Psoas muscle (tissue), 8 donors: ENCODE results near the gene PLEKHA1. TPM values are rescaled to one million over a fixed set of nuclear protein-coding genes. Genes with fewer than 3 reads are reported as not detected.

ENCODE experiments used
- ATAC-seq, 4 donors: fragments of 200-7000 bp; cut with Tn5 transposase; one replicate each; pipeline ENCODE4 v1.9.1; 2020; ENCODE audit warnings: moderate library complexity in 3 of 4, mild to moderate bottlenecking in 2 of 4
- DNase-seq, 2 donors: peaks; one replicate each; pipeline ENCODE4 v3.0.0-alpha.2; 2020
- H3K27ac ChIP-seq: fragments of 200-600 bp; one replicate; pipeline ENCODE4 v1.8.0; 2022
- H3K27me3 ChIP-seq, 3 donors: fragments of 200-600 bp in 1 of 3; one replicate each; pipeline versions ENCODE4 v1.6.1 to v1.8.0; 2013 to 2022; ENCODE audit warnings: low read length in 2 of 3, mild to moderate bottlenecking in 2 of 3, moderate library complexity in 1 of 3; ENCODE audit not compliant: insufficient read depth in 3 of 3
- H3K36me3 ChIP-seq, 2 donors: fragments of 200-600 bp in 1 of 2; one replicate each; pipeline versions ENCODE4 v1.6.1 to v1.8.0; 2013 to 2022; ENCODE audit warnings: low read depth in 1 of 2, mild to moderate bottlenecking in 1 of 2, moderate library complexity in 1 of 2; ENCODE audit not compliant: insufficient read depth in 1 of 2
- H3K4me1 ChIP-seq: fragments of 200-600 bp; one replicate; pipeline ENCODE4 v1.8.0; 2022
- H3K4me3 ChIP-seq: fragments of 200-600 bp; one replicate; pipeline ENCODE4 v1.8.0; 2022; ENCODE audit warnings: mild to moderate bottlenecking
- H3K9me3 ChIP-seq: fragments of 200-600 bp; one replicate; pipeline ENCODE4 v1.8.0; 2022
- WGBS, 3 donors: extraction: QIAGEN DNeasy Blood & Tissue Kit; methylation state at CpG; one replicate each; pipeline versions ENCODE4 v1.1.6 to v1.1.7; 2013; 5-methylcytosine and 5-hydroxymethylcytosine counted together
- intact Hi-C, 2 donors: fragments of 100-400 bp; cut with DNase I; formaldehyde crosslinking; loops; one replicate each; pipeline versions ENCODE4 v1.11.0 to v1.14.2; 2022
- polyA plus RNA-seq, 3 donors: library from polyadenylated mRNA; stranded (reverse); fragments of 200-250 nt; gene quantifications; one replicate each; pipeline ENCODE4 v1.2.3, GENCODE V29; 2013
- total RNA-seq, 4 donors: library from RNA; stranded (reverse); fragmentation: NEBNext Ultra II Directional in 2 of 4; extraction: Animal tissue kit (Norgen Biotek cat#: 25700) in 2 of 4; gene quantifications; one replicate each; pipeline versions ENCODE4 v1.2.1 to v1.2.4, GENCODE V29; 2021 to 2023
- TF ChIP-seq, protein P1 (sequence below): fragments of 200-600 bp; IDR thresholded peaks from one replicate; pipeline ENCODE4 v1.8.0; 2022; ENCODE audit warnings: antibody characterized with exemption
- donor health status: healthy with polysubstance abuse.
- donor health status: DM: no; HTN: no; CAD: no; lungs with moderate emphysema.
- donor health status: Bipolar disorder and iron deficiency.
- donor health status: healthy.
- donor health status: DM: yes; HTN: yes; CAD: no.
- donor health status: DM: no; HTN: no; CAD: no.
- donor health status: DM: no; HTN: no; CAD: no.
- donor health status: DM: yes; HTN: yes; CAD: no.

The PLEKHA1 gene
- total and polyA plus RNA-seq, 7 donors = 29.5 to 75.3 (median 53.1) TPM

DNA sequence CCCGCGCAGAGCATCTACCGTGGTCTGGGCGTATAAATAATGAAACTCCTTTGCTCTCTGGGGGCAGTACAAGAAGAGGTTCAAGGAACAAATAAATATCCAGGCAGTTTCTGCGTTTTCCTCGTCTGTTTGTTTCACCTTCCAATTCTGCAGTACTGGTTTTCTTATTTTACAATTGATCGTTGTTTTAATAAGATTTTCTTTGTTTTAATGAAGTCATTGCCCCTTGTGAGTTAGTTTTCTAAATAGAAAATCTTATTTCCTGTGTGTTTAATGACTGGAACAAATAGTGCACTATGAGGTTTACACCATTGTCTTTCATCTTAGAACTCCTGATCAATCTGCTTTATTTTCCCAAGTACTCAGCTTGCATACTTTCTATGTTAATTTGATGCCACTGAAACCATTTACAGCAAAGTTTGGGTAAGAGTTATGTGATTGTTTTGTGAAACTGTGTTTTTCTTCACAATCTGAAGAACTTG is 1.2 kb downstream of the PLEKHA1 start:
- no peak for ATAC-seq
- Histone ChIP-seq H3K36me3 (no peaks in the 10 kb centered on the region), H3K9me3 (no peaks in the 10 kb centered on the region), H3K4me3 (peak overlapping the region; percentile 85), H3K27ac (peak overlapping the region; percentile 97), H3K27me3 (no peaks in the 10 kb centered on the region), H3K4me1 (peaks cover 52% of the 10 kb centered on the region)
- WGBS, 3 donors = 6 to 9% (median 8%) methylated on average over 7 of the region's 7 CpGs
- DNase-seq = no peak
- TF ChIP-seq, protein P1, sequence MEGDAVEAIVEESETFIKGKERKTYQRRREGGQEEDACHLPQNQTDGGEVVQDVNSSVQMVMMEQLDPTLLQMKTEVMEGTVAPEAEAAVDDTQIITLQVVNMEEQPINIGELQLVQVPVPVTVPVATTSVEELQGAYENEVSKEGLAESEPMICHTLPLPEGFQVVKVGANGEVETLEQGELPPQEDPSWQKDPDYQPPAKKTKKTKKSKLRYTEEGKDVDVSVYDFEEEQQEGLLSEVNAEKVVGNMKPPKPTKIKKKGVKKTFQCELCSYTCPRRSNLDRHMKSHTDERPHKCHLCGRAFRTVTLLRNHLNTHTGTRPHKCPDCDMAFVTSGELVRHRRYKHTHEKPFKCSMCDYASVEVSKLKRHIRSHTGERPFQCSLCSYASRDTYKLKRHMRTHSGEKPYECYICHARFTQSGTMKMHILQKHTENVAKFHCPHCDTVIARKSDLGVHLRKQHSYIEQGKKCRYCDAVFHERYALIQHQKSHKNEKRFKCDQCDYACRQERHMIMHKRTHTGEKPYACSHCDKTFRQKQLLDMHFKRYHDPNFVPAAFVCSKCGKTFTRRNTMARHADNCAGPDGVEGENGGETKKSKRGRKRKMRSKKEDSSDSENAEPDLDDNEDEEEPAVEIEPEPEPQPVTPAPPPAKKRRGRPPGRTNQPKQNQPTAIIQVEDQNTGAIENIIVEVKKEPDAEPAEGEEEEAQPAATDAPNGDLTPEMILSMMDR = no peak
- intact Hi-C loops = loop anchor here in 1 of 2 donors (10.0 kb wide), 1 partner anchor 71 kb away; no protein-coding TSS in a partner anchor

DNA sequence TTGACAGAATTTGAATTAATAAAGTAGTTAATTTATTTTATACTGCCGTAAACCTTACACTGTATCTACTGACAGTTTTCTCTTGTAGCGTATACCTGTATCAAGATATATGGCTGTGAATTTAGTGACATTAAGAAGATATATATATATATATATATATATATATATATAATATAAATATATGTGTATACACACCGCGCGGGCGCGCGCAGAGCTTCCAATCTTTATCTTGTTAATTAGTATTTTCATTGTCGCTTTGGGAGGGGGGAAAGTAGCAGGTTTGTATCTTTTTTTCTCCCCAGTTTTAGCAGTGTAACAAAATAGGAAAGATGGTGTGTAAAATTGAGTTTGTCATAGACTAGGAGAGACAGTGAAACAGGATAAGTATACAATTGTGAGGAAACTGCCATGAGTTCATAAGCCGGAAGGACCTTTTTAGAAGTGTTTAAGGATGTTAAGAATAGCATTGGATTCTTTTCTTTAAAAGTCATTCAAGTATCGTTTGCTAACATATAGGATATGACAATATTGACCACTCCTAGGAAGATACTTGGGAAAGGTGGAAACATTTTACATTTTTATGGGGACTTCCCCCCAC is 2.0 kb downstream of the PLEKHA1 start:
- Histone ChIP-seq H3K27ac (peak overlapping the region; percentile 97), H3K9me3 (no peaks in the 10 kb centered on the region), H3K36me3 (no peaks in the 10 kb centered on the region), H3K4me3 (peak overlapping the region; percentile 85), H3K27me3 (no peaks in the 10 kb centered on the region), H3K4me1 (peaks cover 52% of the 10 kb centered on the region)
- no peak for DNase-seq
- no peak for ATAC-seq
- intact Hi-C loops = loop anchor here in 1 of 2 donors (10.0 kb wide), 1 partner anchor 72 kb away; no protein-coding TSS in a partner anchor
- TF ChIP-seq, protein P1 = no peak
- WGBS, 3 donors = 73 to 78% (median 74%) methylated on average over 11 of the region's 11 CpGs

DNA sequence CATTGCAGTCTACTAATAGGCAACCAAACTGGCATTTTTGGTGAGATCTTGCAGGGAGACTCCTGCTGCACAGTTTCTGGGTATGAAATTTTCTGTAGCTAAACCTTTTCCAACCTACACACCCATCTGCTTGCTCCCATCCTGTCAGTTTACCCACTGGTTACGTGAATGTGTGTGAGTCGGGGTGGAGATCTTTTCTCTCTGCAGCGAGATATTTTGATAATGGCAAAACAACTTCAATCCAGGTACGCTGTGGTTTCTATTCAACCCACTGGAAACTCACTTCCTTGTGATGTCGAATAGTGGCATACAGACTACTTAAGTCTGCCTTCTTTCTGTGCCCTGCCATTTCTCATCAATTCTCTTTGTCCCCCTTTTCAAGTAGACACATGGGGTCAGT is 4.5 kb downstream of the PLEKHA1 start:
- H3K27me3 ChIP-seq = no peaks in the 10 kb centered on the region
- H3K4me3 ChIP-seq = no peak overlapping the region
- H3K9me3 ChIP-seq = no peaks in the 10 kb centered on the region
- H3K4me1 ChIP-seq = peaks cover 45% of the 10 kb centered on the region
- H3K36me3 ChIP-seq = no peaks in the 10 kb centered on the region
- 97 to 98% (median 97%) methylated on average over 5 of the region's 5 CpGs for WGBS, 3 donors
- DNase-seq = no peak
- intact Hi-C loops = loop anchor here in 1 of 2 donors (10.0 kb wide), 1 partner anchor 74 kb away; no protein-coding TSS in a partner anchor
- no peak for ATAC-seq
- peak overlapping the region; percentile 97 for H3K27ac ChIP-seq
- TF ChIP-seq, protein P1 = no peak

DNA sequence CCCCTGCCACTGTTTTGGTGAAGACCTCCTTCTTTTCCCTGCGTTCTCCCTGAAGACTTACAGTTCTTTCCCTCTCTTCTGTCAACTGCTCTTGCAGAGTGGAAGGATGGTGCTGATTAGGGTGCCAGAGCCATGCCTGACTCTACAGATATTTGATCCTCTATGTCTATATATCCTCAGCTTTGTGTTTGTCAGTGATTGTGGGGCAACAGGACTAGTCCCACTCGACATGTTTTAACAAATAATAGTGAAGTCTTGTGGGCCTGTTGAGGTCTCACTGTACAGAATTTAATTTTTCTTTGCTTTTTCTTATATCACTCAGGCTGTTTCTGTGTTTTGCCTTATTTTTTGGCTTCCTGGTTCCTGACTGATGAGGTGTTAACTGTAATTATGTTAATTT is 5.0 kb downstream of the PLEKHA1 start:
- H3K4me3 ChIP-seq = no peak overlapping the region
- TF ChIP-seq, protein P1 = no peak
- no peaks in the 10 kb centered on the region for H3K36me3 ChIP-seq
- 88 to 95% (median 89%) methylated on average over 2 of the region's 2 CpGs for WGBS, 3 donors
- peaks cover 45% of the 10 kb centered on the region for H3K4me1 ChIP-seq
- intact Hi-C loops = loop anchor here in 1 of 2 donors (10.0 kb wide), 1 partner anchor 75 kb away; no protein-coding TSS in a partner anchor
- H3K27me3 ChIP-seq = no peaks in the 10 kb centered on the region
- H3K27ac ChIP-seq = no peak overlapping the region
- DNase-seq = no peak
- no peaks in the 10 kb centered on the region for H3K9me3 ChIP-seq
- no peak for ATAC-seq
